K562 (cell line): Measurements from ENCODE around the gene SMIM13. TPM values are rescaled to one million over a fixed set of nuclear protein-coding genes. Genes with fewer than 3 reads are reported as not detected.

ENCODE experiments used
- ELF4 ChIP-seq: fragments of 450-650 bp; formaldehyde crosslinking; IDR thresholded peaks from 2 replicates; pipeline ENCODE4 v1.4.0; 2022; ENCODE audit warnings: missing genetic modification characterization
- ELK1 ChIP-seq: sonication (generic); formaldehyde crosslinking; IDR thresholded peaks from 2 replicates; pipeline ENCODE4 v1.8.1; 2022; ENCODE audit warnings: missing genetic modification reagents
- FOSL1 ChIP-seq: fragments of 200-800 bp; sonication (Bioruptor generic); conservative IDR thresholded peaks from 2 replicates; pipeline ENCODE4 v1.6.1; 2016; ENCODE audit warnings: missing genetic modification characterization, missing compliant biosample characterization
- KDM1A ChIP-seq, 2 experiments: fragments of 450-650 bp; IDR thresholded peaks; 2 replicates each; pipeline ENCODE4 v1.6.1; 2016; ENCODE audit warnings: mild to moderate bottlenecking in 2 of 2
- KDM4B ChIP-seq, 2 experiments: fragments of 450-650 bp in 1 of 2; sonication (generic) in 1 of 2; IDR thresholded peaks; 2 replicates each; pipeline ENCODE4 v1.6.1; 2016 to 2017; ENCODE audit warnings: borderline replicate concordance in 2 of 2, antibody characterized with exemption in 1 of 2, low read depth in 1 of 2, mild to moderate bottlenecking in 1 of 2
- MLX ChIP-seq, 2 experiments: fragments of 450-650 bp in 1 of 2; sonication (generic) in 1 of 2; formaldehyde crosslinking; conservative IDR thresholded peaks; 2 replicates each; pipeline versions ENCODE4 v1.4.0 to v1.8.1; 2020 to 2022; ENCODE audit warnings: mild to moderate bottlenecking in 1 of 2, missing genetic modification reagents in 1 of 2
- MXD1 ChIP-seq: fragments of 250-450 bp; sonication (Bioruptor Pico); IDR thresholded peaks from 2 replicates; pipeline ENCODE4 v1.8.0; 2021; ENCODE audit warnings: borderline replicate concordance, mild to moderate bottlenecking, moderate library complexity; ENCODE audit not compliant: poor library complexity, severe bottlenecking
- PHF21A ChIP-seq: fragments of 450-650 bp; IDR thresholded peaks from 2 replicates; pipeline ENCODE4 v1.6.1; 2017; ENCODE audit warnings: low read depth, borderline replicate concordance
- POLR2A ChIP-seq: fragments of 450-650 bp; conservative IDR thresholded peaks from 2 replicates; pipeline ENCODE4 v1.6.1; 2016
- PREB ChIP-seq: sonication (generic); formaldehyde crosslinking; IDR thresholded peaks from 2 replicates; pipeline ENCODE4 v1.8.1; 2023; ENCODE audit warnings: mild to moderate bottlenecking, missing genetic modification reagents
- RNF2 ChIP-seq: sonication (generic); IDR thresholded peaks from 2 replicates; pipeline ENCODE4 v1.6.1; 2016
- RUNX1 ChIP-seq: sonication (generic); IDR thresholded peaks from 2 replicates; pipeline ENCODE4 v1.6.1; 2016; ENCODE audit warnings: antibody characterized with exemption, low read depth
- SIN3B ChIP-seq: fragments of 450-650 bp; IDR thresholded peaks from 2 replicates; pipeline ENCODE4 v1.6.1; 2017; ENCODE audit warnings: low read depth, mild to moderate bottlenecking, moderate library complexity
- SNRNP70 ChIP-seq: fragments of 200-400 bp; formaldehyde crosslinking; optimal IDR thresholded peaks from 2 replicates; pipeline ENCODE3; 2017; ENCODE audit warnings: low read depth, low read length
- ZBTB34 ChIP-seq: fragments of 250-450 bp; sonication (Bioruptor Pico); IDR thresholded peaks from 2 replicates; pipeline ENCODE4 v1.8.0; 2021; ENCODE audit warnings: mild to moderate bottlenecking, moderate library complexity
- ZNF165 ChIP-seq: fragments of 250-450 bp; sonication (Bioruptor Pico); IDR thresholded peaks from 2 replicates; pipeline ENCODE4 v1.4.0; 2020; ENCODE audit warnings: borderline replicate concordance
- ZNF280A ChIP-seq: fragments of 450-650 bp; IDR thresholded peaks from 2 replicates; pipeline ENCODE4 v1.6.1; 2018; ENCODE audit warnings: mild to moderate bottlenecking, low read depth; ENCODE audit not compliant: partially characterized antibody
- ZNF347 ChIP-seq: fragments of 450-650 bp; formaldehyde crosslinking; IDR thresholded peaks from 2 replicates; pipeline ENCODE4 v1.4.0; 2020; ENCODE audit warnings: low read depth, mild to moderate bottlenecking, moderate library complexity
- ZNF589 ChIP-seq: fragments of 200-800 bp; sonication (Bioruptor generic); IDR thresholded peaks from 2 replicates; pipeline ENCODE4 v1.6.1; 2016; ENCODE audit warnings: low read depth, missing genetic modification characterization, missing compliant biosample characterization
- polyA plus RNA-seq, 8 experiments: library from polyadenylated mRNA; depleted of rRNA in 4 of 8; stranded (reverse) in 5 of 8; unstranded in 3 of 8; fragments of >200 nt; fragmentation: Nextera tagmentation in 2 of 8; fragmentation: Illumina TruSeq in 1 of 8; extraction: Ambion mirVana in 2 of 8; extraction: Trizol in 1 of 8; gene quantifications; 2 replicates each; pipeline versions ENCODE4 v1.2.1 to v1.2.3, GENCODE V29; 2011 to 2014; ENCODE audit warnings: inconsistent platforms in 1 of 8, missing spikeins in 1 of 8
- total RNA-seq, 7 experiments: library from RNA; depleted of rRNA in 6 of 7; stranded (reverse); fragments of >200 nt in 6 of 7; fragmentation: Illumina TruSeq in 2 of 7; extraction: Trizol in 2 of 7; gene quantifications; 2 replicates each; pipeline versions ENCODE4 v1.2.1 to v1.2.3, GENCODE V29; 2011 to 2021; ENCODE audit warnings: low replicate concordance in 1 of 7

The SMIM13 gene
- total and polyA plus RNA-seq, 9 of the 15 experiments (the other 6 are each of a cell fraction or from before 2014, with no cell fraction given), result 5.5 to 24.8 (median 11.7) TPM

- no peak for TF ChIP-seq MXD1 (CRISPR knock-in tag)
- TF ChIP-seq ELF4 (CRISPR knock-in tag), result 0 out of 2 replicates have a peak, but pooled peaks have one; percentile 2
- TF ChIP-seq RUNX1, result no peak
- TF ChIP-seq SIN3B, result peak; percentile 42
- TF ChIP-seq FOSL1, result peak; percentile 55; the same call in 1 of the 2 replicates
- TF ChIP-seq PHF21A, result 0 out of 2 replicates have a peak, but pooled peaks have one; percentile 23
- TF ChIP-seq MLX (CRISPR knock-in tag; conservative IDR thresholded peaks at IDR 0.05), result no peak
- TF ChIP-seq ZNF347 (CRISPR knock-in tag), result no peak
- peak; percentile 90 for TF ChIP-seq POLR2A
- no peak; a peak in 1 of 4 replicates for TF ChIP-seq KDM4B (IDR thresholded peaks at IDR 0.05; ENCODE audit: borderline replicate concordance in 2 of 2, low read depth in 1 of 2)
- TF ChIP-seq RNF2, result peak; percentile 70
- TF ChIP-seq ZBTB34, result no peak
- TF ChIP-seq KDM1A (IDR thresholded peaks at IDR 0.05), result no peak
- TF ChIP-seq ELK1 (CRISPR knock-in tag), result no peak
- TF ChIP-seq ZNF165 (CRISPR knock-in tag), result no peak
- no peak for TF ChIP-seq PREB (CRISPR knock-in tag)
- 0 out of 2 replicates have a peak, but pooled peaks have one; percentile 42 for TF ChIP-seq ZNF589 (CRISPR knock-in tag)
- TF ChIP-seq SNRNP70, result no peak
- no peak for TF ChIP-seq ZNF280A
These were observed at the start of gene SMIM13 (continued) for GRCh38 chr6:11093626-11094410.
